Effector memory CD4-positive, alpha-beta T cell (primary cell): ENCODE results near the gene ZRANB1.

ENCODE experiments used
- DNase-seq, 3 donors: peaks; one replicate each; pipeline ENCODE4 v3.0.0-alpha.2; 2020
- H3K27ac ChIP-seq: 2 replicates; pipeline ENCODE4 v1.7.0; 2013; ENCODE audit warnings: mild to moderate bottlenecking, low read length, moderate library complexity; ENCODE audit not compliant: insufficient read depth, poor library complexity, severe bottlenecking
- H3K27me3 ChIP-seq: replicated peaks from 2 replicates; pipeline ENCODE4 v1.7.0; 2013; ENCODE audit warnings: mild to moderate bottlenecking, low read length; ENCODE audit not compliant: insufficient read depth, control insufficient read depth, poor library complexity, severe bottlenecking
- H3K36me3 ChIP-seq: 2 replicates; pipeline ENCODE4 v1.7.0; 2013; ENCODE audit warnings: mild to moderate bottlenecking, low read length, moderate library complexity; ENCODE audit not compliant: control insufficient read depth, insufficient read depth
- H3K4me1 ChIP-seq: 2 replicates; pipeline ENCODE4 v1.7.0; 2013; ENCODE audit warnings: low read length, mild to moderate bottlenecking; ENCODE audit not compliant: control insufficient read depth, insufficient read depth, poor library complexity, severe bottlenecking
- H3K4me3 ChIP-seq: 2 replicates; pipeline ENCODE4 v1.7.0; 2013; ENCODE audit warnings: low read length, low read depth, mild to moderate bottlenecking; ENCODE audit not compliant: insufficient read depth, poor library complexity, severe bottlenecking
- H3K9me3 ChIP-seq: 2 replicates; pipeline ENCODE4 v1.7.0; 2013; ENCODE audit warnings: mild to moderate bottlenecking, low read length, moderate library complexity; ENCODE audit not compliant: control insufficient read depth

Gene ZRANB1

GRCh38 chr10:124997771-124998623 lies 56.1 kb downstream of the ZRANB1 start:
- Histone ChIP-seq H3K27me3 (peaks cover 3% of the 10 kb centered on the region), H3K36me3 (no peaks in the 10 kb centered on the region), H3K4me3 (no peak overlapping the region), H3K27ac (no peak overlapping the region), H3K4me1 (no peaks in the 10 kb centered on the region), H3K9me3 (no peaks in the 10 kb centered on the region)
- no peak for DNase-seq

- Histone ChIP-seq H3K4me3 (no peak overlapping the region), H3K4me1 (no peaks in the 10 kb centered on the region), H3K9me3 (no peaks in the 10 kb centered on the region), H3K27ac (no peak overlapping the region), H3K36me3 (no peaks in the 10 kb centered on the region), H3K27me3 (peaks cover 3% of the 10 kb centered on the region)
- no peak for DNase-seq
These were observed 56.8 kb downstream of the ZRANB1 start for GRCh38 chr10:124998624-124999291.

GRCh38 chr10:124999433-125000365 lies 57.8 kb downstream of the ZRANB1 start:
- DNase-seq: no peak
- Histone ChIP-seq H3K36me3 (no peaks in the 10 kb centered on the region), H3K9me3 (no peaks in the 10 kb centered on the region), H3K4me1 (no peaks in the 10 kb centered on the region), H3K4me3 (no peak overlapping the region), H3K27ac (no peak overlapping the region), H3K27me3 (peaks cover 3% of the 10 kb centered on the region)

GRCh38 chr10:125000366-125001312 lies 58.7 kb downstream of the ZRANB1 start:
- H3K27me3 ChIP-seq: peaks cover 3% of the 10 kb centered on the region
- no peak overlapping the region for H3K4me3 ChIP-seq
- no peak overlapping the region for H3K27ac ChIP-seq
- no peaks in the 10 kb centered on the region for H3K9me3 ChIP-seq
- no peaks in the 10 kb centered on the region for H3K4me1 ChIP-seq
- no peak for DNase-seq
- no peaks in the 10 kb centered on the region for H3K36me3 ChIP-seq

- no peak for DNase-seq
- Histone ChIP-seq H3K4me3 (no peak overlapping the region), H3K27ac (no peak overlapping the region), H3K4me1 (no peaks in the 10 kb centered on the region), H3K27me3 (peaks cover 3% of the 10 kb centered on the region), H3K36me3 (no peaks in the 10 kb centered on the region), H3K9me3 (no peaks in the 10 kb centered on the region)
These were observed 59.6 kb downstream of the ZRANB1 start for GRCh38 chr10:125001313-125002046.

GRCh38 chr10:125002047-125002422 lies 60.1 kb downstream of the ZRANB1 start:
- Histone ChIP-seq H3K4me3 (no peak overlapping the region), H3K27me3 (peaks cover 3% of the 10 kb centered on the region), H3K36me3 (no peaks in the 10 kb centered on the region), H3K27ac (no peak overlapping the region), H3K9me3 (no peaks in the 10 kb centered on the region), H3K4me1 (no peaks in the 10 kb centered on the region)
- no peak for DNase-seq

GRCh38 chr10:125002423-125003145 lies 60.7 kb downstream of the ZRANB1 start:
- Histone ChIP-seq H3K4me3 (no peak overlapping the region), H3K36me3 (no peaks in the 10 kb centered on the region), H3K27me3 (peaks cover 3% of the 10 kb centered on the region), H3K9me3 (no peaks in the 10 kb centered on the region), H3K27ac (no peak overlapping the region), H3K4me1 (no peaks in the 10 kb centered on the region)
- no peak for DNase-seq

GRCh38 chr10:125003146-125003900 lies 61.4 kb downstream of the ZRANB1 start:
- H3K27ac ChIP-seq: no peak overlapping the region
- peaks cover 3% of the 10 kb centered on the region for H3K27me3 ChIP-seq
- no peaks in the 10 kb centered on the region for H3K9me3 ChIP-seq
- DNase-seq: no peak
- H3K36me3 ChIP-seq: no peaks in the 10 kb centered on the region
- no peaks in the 10 kb centered on the region for H3K4me1 ChIP-seq
- H3K4me3 ChIP-seq: no peak overlapping the region
